ENCODE results near the gene AMIGO1. TPM values are rescaled to one million over a fixed set of nuclear protein-coding genes. Genes with fewer than 3 reads are reported as not detected.

Gene AMIGO1
- total RNA-seq, 1 experiment from 2014 or later, result 3.7 TPM

DNA sequence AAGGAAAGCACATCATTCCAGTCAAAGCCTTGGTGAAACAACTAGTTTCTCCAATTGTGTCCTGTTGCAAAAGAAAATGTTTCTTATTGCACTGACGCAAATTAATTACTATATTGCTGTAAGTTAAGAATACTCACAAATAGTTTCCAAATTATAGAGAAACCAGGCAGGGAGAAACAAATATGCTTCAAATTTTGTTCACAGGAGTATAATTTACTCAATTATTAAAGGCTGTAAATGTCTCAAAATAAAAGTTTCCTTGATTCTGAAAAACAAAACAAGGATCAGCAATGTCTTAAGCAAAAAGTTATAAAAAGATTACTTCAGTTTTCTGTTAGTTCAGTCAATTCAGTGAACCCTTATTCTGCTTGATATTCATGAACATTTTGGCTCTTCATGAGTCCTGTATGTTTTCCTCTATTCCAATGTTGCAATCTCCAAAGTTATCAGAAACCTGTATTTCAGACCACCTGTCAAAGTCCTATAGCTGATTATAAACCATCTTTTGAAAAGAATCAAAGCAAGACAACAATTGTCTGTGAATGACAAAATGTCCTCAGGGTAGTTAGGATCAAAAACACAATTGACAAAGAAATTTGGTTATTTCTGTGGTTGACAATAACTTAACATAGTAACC, 54.9 kb downstream of the AMIGO1 start:
- no peak for DNase-seq (ENCODE audit: low read depth)

Other genes starting within 250 kb of the AMIGO1 start
- gene PSRC1, start 226.6 kb downstream of the AMIGO1 start, total RNA-seq (2014; rRNA removed; shearing (Covaris generic)), result 87.5 and 129 TPM in 2 replicates
- gene MYBPHL, start 202.7 kb downstream of the AMIGO1 start, total RNA-seq (2014; rRNA removed; shearing (Covaris generic)), result not detected in 2 replicates
- gene SORT1, start 111.8 kb downstream of the AMIGO1 start, total RNA-seq (2014; rRNA removed; shearing (Covaris generic)), result 14.1 and 16.3 TPM in 2 replicates
- 218 and 382 TPM in 2 replicates for gene PSMA5, start 83.3 kb downstream of the AMIGO1 start, total RNA-seq (2014; rRNA removed; shearing (Covaris generic))
- 0.15 and 4.3 TPM in 2 replicates for gene SYPL2, start 43.2 kb downstream of the AMIGO1 start, total RNA-seq (2014; rRNA removed; shearing (Covaris generic))
- gene ATXN7L2, start 25.8 kb downstream of the AMIGO1 start, total RNA-seq (2014; rRNA removed; shearing (Covaris generic)), result 8.6 and 14.2 TPM in 2 replicates
- 5.8 and 9.2 TPM in 2 replicates for gene CYB561D1, start 15.6 kb downstream of the AMIGO1 start, total RNA-seq (2014; rRNA removed; shearing (Covaris generic))
- not detected in 2 replicates for gene GPR61, start 30.1 kb upstream of the AMIGO1 start, total RNA-seq (2014; rRNA removed; shearing (Covaris generic))
- gene GNAI3, start 38.9 kb upstream of the AMIGO1 start, total RNA-seq (2014; rRNA removed; shearing (Covaris generic)), result 24.1 and 24.6 TPM in 2 replicates
- 0.11 and 4.8 TPM in 2 replicates for gene GNAT2, start 109.9 kb upstream of the AMIGO1 start, total RNA-seq (2014; rRNA removed; shearing (Covaris generic))
- gene AMPD2, start 110.1 kb upstream of the AMIGO1 start, total RNA-seq (2014; rRNA removed; shearing (Covaris generic)), result 121 and 135 TPM in 2 replicates
- 34.9 and 42.0 TPM in 2 replicates for gene GSTM4, start 146.4 kb upstream of the AMIGO1 start, total RNA-seq (2014; rRNA removed; shearing (Covaris generic))
- gene GSTM2, start 158.3 kb upstream of the AMIGO1 start, total RNA-seq (2014; rRNA removed; shearing (Covaris generic)), result 0.42 and 1.0 TPM in 2 replicates
- 3.2 and 5.4 TPM in 2 replicates for gene GSTM1, start 178.1 kb upstream of the AMIGO1 start, total RNA-seq (2014; rRNA removed; shearing (Covaris generic))
- not detected in 2 replicates for gene GSTM5, start 202.5 kb upstream of the AMIGO1 start, total RNA-seq (2014; rRNA removed; shearing (Covaris generic))
- gene GSTM3, start 231.3 kb upstream of the AMIGO1 start, total RNA-seq (2014; rRNA removed; shearing (Covaris generic)), result 194 and 206 TPM in 2 replicates